GM10248 (cell line): ENCODE data around the gene KDM4C.
"Not testable (repeated sequence)": the region's sequence is repeated elsewhere in the genome, so short reads cannot be mapped to it uniquely, and the experiment has no call there.

Experiments used
- CTCF ChIA-PET: fragments of 300-600 bp; sonication (Branson Sonifier 250); formaldehyde crosslinking; extraction: SDS; loops from one replicate; lab custom pipeline; 2021; ENCODE audit warnings: antibody characterized with exemption; lab: Yijun Ruan, JAX
- POLR2A ChIA-PET: fragments of 350-650 bp; sonication (Branson Sonifier 250); formaldehyde crosslinking; extraction: SDS; loops from one replicate; lab custom pipeline; 2020; ENCODE audit warnings: antibody characterized with exemption; lab: Yijun Ruan, JAX
- DNase-seq: peaks from one replicate; pipeline ENCODE4 v3.0.0; 2012; ENCODE audit errors: extremely low spot score
- CTCF ChIP-seq: IDR thresholded peaks from 2 replicates; pipeline ENCODE4 v1.5.1; 2012; ENCODE audit warnings: mild to moderate bottlenecking, low read depth; ENCODE audit errors: extremely low read depth, missing control alignments, control extremely low read depth

Gene KDM4C

GRCh38 chr9:7027996-7028395 is 270.2 kb downstream of the KDM4C start:
- TF ChIP-seq CTCF = no peak
- ChIA-PET CTCF (interaction anchor here (1.8 kb wide), 1 partner anchor 33 kb away, joined by 4 read pairs; no protein-coding TSS in a partner anchor), POLR2A (no interaction called here)
- DNase-seq = no peak

- TF ChIP-seq CTCF = no peak
- DNase-seq = no peak
- ChIA-PET POLR2A (no interaction called here), CTCF (interaction anchor here (1.8 kb wide), 1 partner anchor 32 kb away, joined by 4 read pairs; no protein-coding TSS in a partner anchor)
These were observed 270.8 kb downstream of the KDM4C start for GRCh38 chr9:7028591-7028990.

- DNase-seq, POLR2A ChIA-PET: not testable (repeated sequence)
- CTCF ChIA-PET = interaction anchor here (2.5 kb wide), 1 partner anchor 22 kb away, joined by 7 read pairs; no protein-coding TSS in a partner anchor
These were observed 273.2 kb downstream of the KDM4C start for GRCh38 chr9:7030943-7031342.

- ChIA-PET CTCF (interaction anchor here (0.9 to 2.5 kb wide), 6 partner anchors 17 to 206 kb away, joined by 3 to 7 read pairs (median 3); no protein-coding TSS in a partner anchor), POLR2A (interaction anchor here (0.7 kb wide), 1 partner anchor 11 kb away, joined by 4 read pairs; no protein-coding TSS in a partner anchor)
- TF ChIP-seq CTCF = no peak
- no peak for DNase-seq
These were observed 275.6 kb downstream of the KDM4C start for GRCh38 chr9:7033076-7034045.

GRCh38 chr9:7037176-7037575 is 279.4 kb downstream of the KDM4C start:
- no peak for DNase-seq
- ChIA-PET POLR2A (no interaction called here), CTCF (interaction anchor here (1.9 kb wide), 1 partner anchor 16 kb away, joined by 6 read pairs; no protein-coding TSS in a partner anchor)
- no peak for TF ChIP-seq CTCF

- ChIA-PET POLR2A (no interaction called here), CTCF (interaction anchor here (1.2 kb wide), 1 partner anchor 55 kb away, joined by 3 read pairs; no protein-coding TSS in a partner anchor)
These were observed 284.4 kb downstream of the KDM4C start for GRCh38 chr9:7042124-7042523.

More at GRCh38 chr9:7042124-7042523, 284.4 kb downstream of the KDM4C start:
- TF ChIP-seq CTCF = no peak
- no peak for DNase-seq
